ENCODE results near the gene ANKRD49.

- TF ChIP-seq EZH2 (IDR thresholded peaks at IDR 0.05): no peak
- no peak for TF ChIP-seq CTCF (IDR thresholded peaks at IDR 0.05)
- no peak for TF ChIP-seq EZH2phosphoT487 (IDR thresholded peaks at IDR 0.05)
Observed at GRCh38 chr11:94533206-94533605, 39.4 kb downstream of the ANKRD49 start.
